Measurements from ENCODE around the gene KDM2A.
"Not testable (repeated sequence)": the region's sequence is repeated elsewhere in the genome, so short reads cannot be mapped to it uniquely, and the experiment has no call there.

KDM2A gene

DNA sequence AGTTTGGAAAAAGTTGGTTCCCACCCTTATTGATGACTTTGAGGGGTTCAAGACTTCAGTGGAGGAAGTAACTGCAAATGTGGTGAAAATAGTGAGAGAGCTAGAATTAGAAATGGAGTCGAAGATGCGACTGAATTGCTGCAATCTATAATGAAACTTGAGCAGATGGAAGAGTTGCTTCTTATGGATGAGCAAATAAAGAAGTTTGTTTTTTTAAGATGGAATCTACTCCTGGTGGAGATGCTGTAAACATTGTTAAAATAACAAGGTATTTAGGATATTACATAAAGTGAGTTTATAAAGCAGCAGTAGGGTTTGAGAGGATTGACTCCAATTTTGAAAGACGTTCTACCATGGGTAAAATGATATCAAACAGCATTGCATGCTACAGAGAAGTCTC is 83.0 kb downstream of the KDM2A start:
- CTCF ChIA-PET, result interaction anchor here (1.0 kb wide), 1 partner anchor 27 kb away, joined by 4 read pairs; no protein-coding TSS in a partner anchor
- no peak for DNase-seq (ENCODE audit: low read depth, low spot score)
- H3K4me3 ChIP-seq (ENCODE audit: low read depth, low read length), result no peak overlapping the region
- TF ChIP-seq, protein P1, sequence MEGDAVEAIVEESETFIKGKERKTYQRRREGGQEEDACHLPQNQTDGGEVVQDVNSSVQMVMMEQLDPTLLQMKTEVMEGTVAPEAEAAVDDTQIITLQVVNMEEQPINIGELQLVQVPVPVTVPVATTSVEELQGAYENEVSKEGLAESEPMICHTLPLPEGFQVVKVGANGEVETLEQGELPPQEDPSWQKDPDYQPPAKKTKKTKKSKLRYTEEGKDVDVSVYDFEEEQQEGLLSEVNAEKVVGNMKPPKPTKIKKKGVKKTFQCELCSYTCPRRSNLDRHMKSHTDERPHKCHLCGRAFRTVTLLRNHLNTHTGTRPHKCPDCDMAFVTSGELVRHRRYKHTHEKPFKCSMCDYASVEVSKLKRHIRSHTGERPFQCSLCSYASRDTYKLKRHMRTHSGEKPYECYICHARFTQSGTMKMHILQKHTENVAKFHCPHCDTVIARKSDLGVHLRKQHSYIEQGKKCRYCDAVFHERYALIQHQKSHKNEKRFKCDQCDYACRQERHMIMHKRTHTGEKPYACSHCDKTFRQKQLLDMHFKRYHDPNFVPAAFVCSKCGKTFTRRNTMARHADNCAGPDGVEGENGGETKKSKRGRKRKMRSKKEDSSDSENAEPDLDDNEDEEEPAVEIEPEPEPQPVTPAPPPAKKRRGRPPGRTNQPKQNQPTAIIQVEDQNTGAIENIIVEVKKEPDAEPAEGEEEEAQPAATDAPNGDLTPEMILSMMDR (IDR thresholded peaks at IDR 0.05; ENCODE audit: insufficient read depth, low read length, missing control alignments), result no peak
- POLR2A ChIA-PET, result no interaction called here

DNA sequence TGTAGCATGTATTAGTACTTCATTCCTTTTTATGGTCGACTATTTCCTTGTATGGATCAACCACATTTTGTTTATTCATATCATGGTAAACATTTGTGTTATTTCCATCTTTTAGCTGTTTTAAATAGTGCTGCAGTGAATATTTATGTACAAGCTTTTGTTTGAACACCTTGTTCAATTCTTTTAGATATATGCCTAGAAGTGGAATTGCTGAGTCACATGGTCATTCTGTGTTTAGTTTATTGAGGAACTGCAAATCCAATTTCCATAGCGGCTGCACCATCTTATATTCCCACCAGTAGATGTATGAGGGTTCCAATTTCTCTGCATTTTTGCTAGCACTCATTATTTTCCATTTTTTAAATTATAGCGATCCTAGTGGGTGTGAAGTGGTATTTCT is 85.8 kb downstream of the KDM2A start:
- no peak overlapping the region for H3K4me3 ChIP-seq (ENCODE audit: low read depth, low read length)
- CTCF ChIA-PET, result interaction anchor here (1.5 kb wide), 3 partner anchors 8 to 34 kb away, joined by 4 to 9 read pairs (median 5); no protein-coding TSS in a partner anchor
- DNase-seq (ENCODE audit: low read depth, low spot score), result no peak
- TF ChIP-seq, protein P1 (IDR thresholded peaks at IDR 0.05; ENCODE audit: insufficient read depth, low read length, missing control alignments), result no peak
- POLR2A ChIA-PET, result no interaction called here

DNA sequence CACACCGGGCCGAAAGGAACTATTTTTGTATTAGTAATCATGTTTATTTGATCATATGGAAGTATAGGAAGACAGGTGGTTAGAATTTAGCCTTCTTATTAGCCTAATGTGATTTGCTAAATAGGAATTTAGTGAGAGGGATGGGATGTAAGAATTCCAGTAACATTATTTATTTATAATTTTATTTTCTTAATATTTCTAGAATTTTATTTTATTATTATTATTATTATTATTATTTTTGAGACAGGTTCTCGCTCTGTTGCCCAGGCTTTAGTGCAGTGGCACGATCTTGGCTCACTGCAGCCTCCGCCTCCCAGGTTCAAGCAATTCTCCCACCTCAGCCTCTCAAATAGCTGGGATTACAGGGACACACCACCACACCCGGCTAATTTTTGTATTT is 90.2 kb downstream of the KDM2A start:
- H3K4me3 ChIP-seq (ENCODE audit: low read depth, low read length); POLR2A ChIA-PET: not testable (repeated sequence)

GRCh38 chr11:67211656-67212436 is 92.8 kb downstream of the KDM2A start:
- CTCF ChIA-PET, result interaction anchor here (1.2 kb wide), 1 partner anchor 9 kb away, joined by 3 read pairs; no protein-coding TSS in a partner anchor
- POLR2A ChIA-PET, result no interaction called here
- DNase-seq (ENCODE audit: low read depth, low spot score), result no peak
- TF ChIP-seq, protein P1 (IDR thresholded peaks at IDR 0.05; ENCODE audit: insufficient read depth, low read length, missing control alignments), result no peak
- no peak overlapping the region for H3K4me3 ChIP-seq (ENCODE audit: low read depth, low read length)

More for the DNA sequence above, 90.2 kb downstream of the KDM2A start:
- DNase-seq (ENCODE audit: low read depth, low spot score); CTCF ChIA-PET: not testable (repeated sequence)

- ChIA-PET CTCF (no interaction called here), POLR2A (no interaction called here)
- DNase-seq (ENCODE audit: low read depth, low spot score), result no peak
- H3K4me3 ChIP-seq (ENCODE audit: low read depth, low read length), result no peak overlapping the region
- TF ChIP-seq, protein P1 (IDR thresholded peaks at IDR 0.05; ENCODE audit: insufficient read depth, low read length, missing control alignments), result no peak
Measured at GRCh38 chr11:67213178-67213621, 94.1 kb downstream of the KDM2A start.

DNA sequence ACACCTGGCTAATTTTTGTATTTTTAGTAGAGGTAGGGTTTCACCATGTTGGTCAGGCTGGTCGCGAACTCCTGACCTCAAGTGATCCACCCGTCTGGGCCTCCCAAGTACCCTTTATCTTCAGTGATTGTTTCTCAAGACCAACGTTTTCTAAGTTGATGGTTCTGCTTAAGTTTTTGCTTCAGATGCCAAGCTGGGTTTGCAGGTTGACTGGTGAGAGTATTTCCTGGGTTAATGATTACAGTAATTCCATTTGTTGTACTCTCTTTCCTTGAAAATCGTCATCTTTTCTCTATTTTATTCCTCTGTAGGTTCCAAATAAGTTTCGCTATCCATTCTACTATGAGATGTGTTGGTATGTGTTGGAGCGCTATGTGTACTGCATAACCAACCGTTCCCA is 108.7 kb downstream of the KDM2A start:
- no peak for DNase-seq (ENCODE audit: low read depth, low spot score)
- ChIA-PET CTCF (interaction anchor here (1.6 kb wide), 1 partner anchor 12 kb away, joined by 5 read pairs; no protein-coding TSS in a partner anchor), POLR2A (no interaction called here)
- TF ChIP-seq, protein P1 (IDR thresholded peaks at IDR 0.05; ENCODE audit: insufficient read depth, low read length, missing control alignments), result no peak
- no peak overlapping the region for H3K4me3 ChIP-seq (ENCODE audit: low read depth, low read length)
